H9 (cell line): Measurements from ENCODE around the gene MDFIC2. TPM values are rescaled to one million over a fixed set of nuclear protein-coding genes. Genes with fewer than 3 reads are reported as not detected.

Experiments used
- DNase-seq: peaks from one replicate; pipeline ENCODE4 v3.0.0-alpha.2; 2017
- H2AFZ ChIP-seq: one replicate; pipeline ENCODE4 v1.6.1; 2013; ENCODE audit warnings: mild to moderate bottlenecking, low read length, control low read depth, moderate library complexity
- H2AK5ac ChIP-seq: 2 replicates; pipeline ENCODE4 v1.6.1; 2013; ENCODE audit warnings: low read length, control low read depth, mixed read lengths; ENCODE audit not compliant: insufficient read length
- H2BK120ac ChIP-seq: one replicate; pipeline ENCODE4 v1.6.1; 2013; ENCODE audit warnings: low read depth, mild to moderate bottlenecking, low read length, control low read depth, inconsistent platforms; ENCODE audit not compliant: poor library complexity, severe bottlenecking
- H2BK12ac ChIP-seq: 2 replicates; pipeline ENCODE4 v1.6.1; 2013; ENCODE audit warnings: low read length, control low read depth, mixed read lengths, low read depth; ENCODE audit not compliant: insufficient read length
- H2BK15ac ChIP-seq: 2 replicates; pipeline ENCODE4 v1.6.1; 2013; ENCODE audit warnings: low read depth, low read length, control low read depth
- H2BK20ac ChIP-seq: one replicate; pipeline ENCODE4 v1.6.1; 2013; ENCODE audit warnings: low read depth, mild to moderate bottlenecking, low read length, control low read depth, inconsistent platforms; ENCODE audit not compliant: poor library complexity, severe bottlenecking
- H2BK5ac ChIP-seq: 2 replicates; pipeline ENCODE4 v1.6.1; 2013; ENCODE audit warnings: low read length, control low read depth, mixed read lengths; ENCODE audit not compliant: insufficient read length
- H3K14ac ChIP-seq: 2 replicates; pipeline ENCODE4 v1.6.1; 2013; ENCODE audit warnings: low read length, control low read depth; ENCODE audit not compliant: insufficient read depth
- H3K18ac ChIP-seq: 2 replicates; pipeline ENCODE4 v1.6.1; 2013; ENCODE audit warnings: low read depth, mild to moderate bottlenecking, mixed read lengths, low read length, control low read depth; ENCODE audit not compliant: insufficient read length
- H3K23ac ChIP-seq: 2 replicates; pipeline ENCODE4 v1.6.1; 2013; ENCODE audit warnings: low read length, control low read depth, mixed read lengths, low read depth; ENCODE audit not compliant: insufficient read length
- H3K23me2 ChIP-seq: 2 replicates; pipeline ENCODE4 v1.6.1; 2013; ENCODE audit warnings: low read depth, mild to moderate bottlenecking, mixed read lengths, low read length, control low read depth; ENCODE audit not compliant: insufficient read length, poor library complexity, severe bottlenecking
- H3K27ac ChIP-seq: 2 replicates; pipeline ENCODE4 v1.5.1; 2013; ENCODE audit warnings: low read length, control low read depth, mixed read lengths, low read depth; ENCODE audit not compliant: insufficient read length
- H3K27me3 ChIP-seq: 2 replicates; pipeline ENCODE4 v1.6.1; 2013; ENCODE audit warnings: low read length, control low read depth, inconsistent platforms; ENCODE audit not compliant: insufficient read depth
- H3K4ac ChIP-seq: 2 replicates; pipeline ENCODE4 v1.6.1; 2013; ENCODE audit warnings: low read depth, mild to moderate bottlenecking, control low read depth, inconsistent platforms, low read length, moderate library complexity
- H3K4me1 ChIP-seq: 2 replicates; pipeline ENCODE4 v1.6.1; 2013; ENCODE audit warnings: low read length, control low read depth, inconsistent platforms; ENCODE audit not compliant: insufficient read depth
- H3K4me2 ChIP-seq: 2 replicates; pipeline ENCODE4 v1.6.1; 2013; ENCODE audit warnings: low read length, control low read depth, mixed read lengths; ENCODE audit not compliant: insufficient read length, insufficient read depth
- H3K56ac ChIP-seq: 2 replicates; pipeline ENCODE4 v1.6.1; 2013; ENCODE audit warnings: low read depth, mild to moderate bottlenecking, mixed read lengths, low read length, control low read depth; ENCODE audit not compliant: insufficient read length
- H3K79me1 ChIP-seq: 2 replicates; pipeline ENCODE4 v1.6.1; 2013; ENCODE audit warnings: low read depth, mild to moderate bottlenecking, moderate library complexity, low read length, control low read depth, inconsistent platforms; ENCODE audit not compliant: insufficient read depth, poor library complexity, severe bottlenecking
- H3K79me2 ChIP-seq: 2 replicates; pipeline ENCODE4 v1.6.1; 2013; ENCODE audit warnings: low read length, control low read depth, inconsistent platforms; ENCODE audit not compliant: insufficient read depth
- H3K9ac ChIP-seq: 2 replicates; pipeline ENCODE4 v1.6.1; 2013; ENCODE audit warnings: low read length, control low read depth, mixed read lengths; ENCODE audit not compliant: insufficient read length; ENCODE audit errors: extremely low read depth
- H3K9me3 ChIP-seq: one replicate; pipeline ENCODE4 v1.6.1; 2013; ENCODE audit warnings: low read depth, low read length, inconsistent platforms; ENCODE audit not compliant: control insufficient read depth
- H3T11ph ChIP-seq: one replicate; pipeline ENCODE4 v1.6.1; 2013; ENCODE audit warnings: mild to moderate bottlenecking, low read length, control low read depth, inconsistent platforms
- H4K20me1 ChIP-seq: one replicate; pipeline ENCODE4 v1.6.1; 2013; ENCODE audit not compliant: control insufficient read depth, insufficient read length, insufficient read depth
- H4K5ac ChIP-seq: 2 replicates; pipeline ENCODE4 v1.6.1; 2013; ENCODE audit warnings: low read depth, mild to moderate bottlenecking, mixed read lengths, low read length, control low read depth; ENCODE audit not compliant: insufficient read length
- H4K8ac ChIP-seq: replicated peaks from 2 replicates; pipeline ENCODE4 v1.6.1; 2013; ENCODE audit warnings: low read length, control low read depth, mixed read lengths, low read depth; ENCODE audit not compliant: insufficient read length
- H4K91ac ChIP-seq: 2 replicates; pipeline ENCODE4 v1.6.1; 2013; ENCODE audit warnings: low read depth, mild to moderate bottlenecking, moderate library complexity, mixed read lengths, low read length, control low read depth; ENCODE audit not compliant: insufficient read length
- H3K27ac Mint-ChIP-seq, 3 experiments: 2 replicates in 2 of 3; 3 replicates in 1 of 3; pipeline ENCODE4 v1.8.0; 2020 to 2021; ENCODE audit warnings: mixed read lengths in 3 of 3, mild to moderate bottlenecking in 1 of 3, moderate library complexity in 1 of 3
- H3K27me3 Mint-ChIP-seq: 2 replicates; pipeline ENCODE4 v1.8.0; 2021; ENCODE audit warnings: low read depth, mild to moderate bottlenecking, moderate library complexity, mixed read lengths
- H3K36me3 Mint-ChIP-seq, 3 experiments: 2 replicates in 2 of 3; 3 replicates in 1 of 3; pipeline ENCODE4 v1.8.0; 2020 to 2021; ENCODE audit warnings: low read depth in 3 of 3, mixed read lengths in 3 of 3; ENCODE audit not compliant: insufficient read depth in 1 of 3
- H3K4me1 Mint-ChIP-seq, 2 experiments: 2 replicates each; pipeline ENCODE4 v1.8.0; 2020; ENCODE audit warnings: mixed read lengths in 2 of 2
- H3K4me3 Mint-ChIP-seq, 2 experiments: 2 replicates in 1 of 2; 3 replicates in 1 of 2; pipeline ENCODE4 v1.8.0; 2020 to 2021; ENCODE audit warnings: mild to moderate bottlenecking in 2 of 2, mixed read lengths in 2 of 2, moderate library complexity in 1 of 2
- H3K9me3 Mint-ChIP-seq, 2 experiments: 2 replicates in 1 of 2; 3 replicates in 1 of 2; pipeline ENCODE4 v1.8.0; 2020; ENCODE audit warnings: mild to moderate bottlenecking in 2 of 2, mixed read lengths in 2 of 2, moderate library complexity in 1 of 2
- CTCF ChIP-seq: fragments of 200-600 bp; sonication (generic); conservative IDR thresholded peaks from 3 replicates; pipeline ENCODE4 v1.8.0; 2021; ENCODE audit warnings: antibody characterized with exemption, mild to moderate bottlenecking
- WGBS: extraction: QIAGEN DNeasy Blood & Tissue Kit; methylation state at CpG from one replicate; pipeline ENCODE4 v1.1.7; 2013; ENCODE audit warnings: missing lambda C conversion rate, low lambda C conversion rate, mixed read lengths; ENCODE audit not compliant: insufficient read length; ENCODE audit errors: extremely low coverage; 5-methylcytosine and 5-hydroxymethylcytosine counted together
- total RNA-seq: library from RNA; stranded (reverse); gene quantifications from 2 replicates; pipeline ENCODE4 v1.2.1, GENCODE V29; 2021

The MDFIC2 gene
- total RNA-seq, 1 experiment from 2014 or later: not detected

- Histone ChIP-seq H2AFZ (no peak overlapping the region), H3K23me2 (no peaks in the 10 kb centered on the region), H3T11ph (no peak overlapping the region), H3K79me2 (no peaks in the 10 kb centered on the region), H2BK5ac (no peak overlapping the region), H3K14ac (no peak overlapping the region), H3K9me3 (no peaks in the 10 kb centered on the region), H3K4ac (no peak overlapping the region), H4K20me1 (no peaks in the 10 kb centered on the region), H4K5ac (no peak overlapping the region), H2AK5ac (no peak overlapping the region), H3K56ac (no peak overlapping the region), H3K79me1 (no peaks in the 10 kb centered on the region), H2BK20ac (no peak overlapping the region), H2BK15ac (no peak overlapping the region), H3K23ac (no peak overlapping the region), H4K8ac (no peak overlapping the region), H3K4me2 (no peak overlapping the region), H3K18ac (no peak overlapping the region), H3K9ac (no peak overlapping the region), H2BK12ac (no peak overlapping the region), H2BK120ac (no peak overlapping the region), H4K91ac (no peak overlapping the region), H3K4me1 (no peaks in the 10 kb centered on the region), H3K27me3 (no peaks in the 10 kb centered on the region), H3K27ac (no peak overlapping the region)
- no peak for TF ChIP-seq CTCF
- H3K4me3 Mint-ChIP-seq: no peak overlapping the region
- DNase-seq: no peak
- no peak overlapping the region for H3K27ac Mint-ChIP-seq
- no peaks in the 10 kb centered on the region; the same call in 1 of the 2 replicates for H3K27me3 Mint-ChIP-seq
- peaks cover 4 to 7% (median 6%) of the 10 kb centered on the region in 3 experiments; a peak in 5 of 7 replicates for H3K36me3 Mint-ChIP-seq
- WGBS: no CpG with 5 or more reads among the region's 3 CpGs
- no peaks in the 10 kb centered on the region for H3K4me1 Mint-ChIP-seq
- H3K9me3 Mint-ChIP-seq: peaks cover 0 to 6% of the 10 kb centered on the region in 2 experiments; a peak in 3 of 5 replicates
Observed at GRCh38 chr3:70333080-70333479, 20.6 kb upstream of the MDFIC2 start.
